ENCODE data around the gene TANC1.
"Not testable (repeated sequence)": the region's sequence is repeated elsewhere in the genome, so short reads cannot be mapped to it uniquely, and the experiment has no call there.

The TANC1 gene

GRCh38 chr2:159029936-159030335 lies 61.5 kb downstream of the TANC1 start:
- no peak for DNase-seq (ENCODE audit: low spot score)

DNA sequence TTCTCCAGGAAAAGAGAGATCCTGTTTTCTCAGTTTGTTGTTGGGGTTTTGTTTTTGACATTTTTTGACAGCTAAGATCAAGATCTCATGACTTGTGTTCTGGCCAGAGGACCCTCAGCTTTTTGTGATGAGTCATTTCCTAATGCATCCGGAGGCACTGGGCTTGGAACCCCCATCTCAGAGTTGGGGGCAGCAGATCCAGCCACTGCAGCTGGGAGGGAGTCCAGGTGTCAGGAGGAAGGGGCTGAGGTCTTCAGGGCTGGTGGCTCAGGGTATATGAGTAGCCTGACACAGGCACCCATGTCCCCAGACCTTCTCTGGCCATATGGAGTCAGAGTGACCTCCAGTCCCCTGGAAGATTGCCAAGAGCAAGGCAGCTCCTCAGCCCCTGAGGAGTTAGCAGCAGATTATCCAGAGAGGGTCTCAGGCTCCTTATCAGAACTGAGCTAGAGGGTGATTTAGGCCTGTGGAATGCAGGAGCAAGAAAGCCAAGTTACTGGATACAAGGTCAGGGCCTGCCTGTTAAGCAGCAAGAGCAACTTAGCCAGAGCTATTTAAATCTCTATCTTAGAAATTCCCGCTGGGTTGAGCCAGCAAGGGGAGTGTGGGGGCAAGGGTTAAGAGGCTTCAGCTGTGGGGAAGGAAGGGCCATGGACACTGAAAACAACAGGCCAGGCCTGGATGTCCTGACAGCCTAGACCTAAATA lies 62.4 kb downstream of the TANC1 start:
- no peak for DNase-seq (ENCODE audit: low spot score)

DNA sequence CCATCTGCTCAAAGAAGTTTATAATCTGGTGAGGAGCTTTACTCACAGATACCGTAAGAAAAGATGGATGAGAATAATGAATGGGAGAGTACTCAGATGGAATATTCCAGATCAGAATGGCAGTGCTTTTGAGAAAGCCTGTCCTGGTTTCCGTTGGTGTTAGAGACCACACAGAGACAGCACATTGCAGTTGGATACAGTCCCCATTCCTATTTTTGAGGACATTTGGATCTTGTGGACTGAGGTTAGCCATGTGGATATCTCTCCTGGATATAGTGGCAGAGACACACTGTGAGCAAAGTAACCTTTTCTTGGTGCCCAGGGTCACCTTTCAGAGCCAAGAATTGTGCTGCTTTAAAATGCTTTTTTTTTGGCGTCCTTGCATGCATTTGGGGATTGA lies 63.7 kb downstream of the TANC1 start:
- no peak for DNase-seq (ENCODE audit: low spot score)

DNA sequence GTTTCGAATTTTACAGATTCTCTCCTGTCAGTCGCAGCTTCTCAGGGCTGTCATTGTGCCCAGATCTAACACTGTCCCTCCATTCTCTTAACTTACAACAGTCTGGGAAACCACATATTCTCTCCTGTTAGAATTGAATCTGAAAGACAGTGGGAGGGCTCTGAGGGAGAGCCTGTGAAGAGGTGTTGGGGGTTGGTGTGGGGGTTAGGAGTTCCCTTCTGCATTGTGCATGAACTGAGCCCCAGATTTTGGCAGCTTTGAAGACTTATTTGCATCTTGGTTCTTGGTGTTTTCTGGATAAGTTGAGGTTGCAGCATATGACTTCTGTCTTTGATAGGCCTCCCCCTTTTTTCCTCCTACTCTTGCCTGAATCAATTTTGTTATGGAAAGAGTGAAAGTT lies 64.1 kb downstream of the TANC1 start:
- DNase-seq (ENCODE audit: low spot score): no peak

DNA sequence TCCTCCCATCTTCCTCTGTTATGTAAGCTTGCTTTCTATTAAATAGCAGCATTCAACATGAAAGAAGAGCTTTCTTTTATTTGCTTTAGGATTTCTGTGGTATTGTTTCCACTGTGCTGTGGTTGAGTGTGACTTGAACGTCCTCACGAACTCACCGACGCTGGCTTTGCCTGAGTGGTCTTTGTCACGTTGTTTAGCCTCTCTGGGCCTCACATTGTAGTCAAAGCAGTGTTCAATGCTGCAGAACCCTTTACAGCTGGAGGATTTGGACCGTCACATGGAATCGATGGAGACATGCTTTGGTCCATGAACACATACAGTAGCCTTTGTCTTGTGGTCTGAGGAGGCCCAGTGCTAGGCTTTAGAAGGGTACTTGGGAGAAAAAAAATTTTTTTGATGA lies 66.3 kb downstream of the TANC1 start:
- DNase-seq (ENCODE audit: low spot score): no peak

- DNase-seq (ENCODE audit: low spot score): peak; percentile 60
Observed at GRCh38 chr2:159035790-159036411, 67.5 kb downstream of the TANC1 start.

GRCh38 chr2:159036461-159036860 lies 68.0 kb downstream of the TANC1 start:
- not testable (repeated sequence) for DNase-seq (ENCODE audit: low spot score)

GRCh38 chr2:159041328-159041727 lies 72.9 kb downstream of the TANC1 start:
- DNase-seq (ENCODE audit: low spot score): not testable (repeated sequence)

DNA sequence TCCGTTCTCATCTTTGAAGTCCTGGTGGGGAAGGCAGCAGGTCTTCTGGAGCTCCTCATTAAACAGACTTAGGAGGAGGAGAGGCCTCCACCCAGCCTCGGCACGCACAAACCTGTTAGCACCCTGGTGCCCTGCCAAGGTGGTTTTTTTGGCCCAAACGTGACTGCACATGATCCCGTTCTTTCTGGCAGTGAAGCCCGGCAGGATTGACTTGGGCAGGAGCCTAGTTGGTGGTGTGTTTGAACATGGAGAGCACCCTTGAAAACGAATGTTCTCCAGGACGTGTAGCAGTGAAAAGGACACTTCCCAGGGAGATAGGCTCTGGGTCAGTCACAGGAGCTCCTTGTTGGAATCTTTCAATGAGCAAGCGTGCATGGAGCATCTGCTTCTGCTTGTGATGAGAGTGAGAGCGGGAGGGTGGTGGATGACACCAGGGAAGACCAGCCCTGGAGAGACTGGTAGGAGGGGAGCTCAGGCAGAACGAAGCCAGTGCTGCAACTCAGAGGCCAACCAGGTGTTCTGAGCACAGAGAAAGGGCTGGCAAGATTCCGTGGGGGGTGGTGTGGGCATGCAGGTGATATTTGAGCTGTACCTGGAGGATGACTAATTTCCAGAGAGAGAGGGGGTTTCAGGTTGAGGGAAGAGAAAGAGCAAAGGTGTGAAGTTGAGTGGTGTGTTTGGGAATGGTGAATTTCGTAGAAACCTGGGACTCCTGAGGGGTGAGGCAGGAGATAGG lies 73.8 kb downstream of the TANC1 start:
- no peak for DNase-seq (ENCODE audit: low spot score)

GRCh38 chr2:159043710-159044109 lies 75.3 kb downstream of the TANC1 start:
- DNase-seq (ENCODE audit: low spot score): no peak

DNA sequence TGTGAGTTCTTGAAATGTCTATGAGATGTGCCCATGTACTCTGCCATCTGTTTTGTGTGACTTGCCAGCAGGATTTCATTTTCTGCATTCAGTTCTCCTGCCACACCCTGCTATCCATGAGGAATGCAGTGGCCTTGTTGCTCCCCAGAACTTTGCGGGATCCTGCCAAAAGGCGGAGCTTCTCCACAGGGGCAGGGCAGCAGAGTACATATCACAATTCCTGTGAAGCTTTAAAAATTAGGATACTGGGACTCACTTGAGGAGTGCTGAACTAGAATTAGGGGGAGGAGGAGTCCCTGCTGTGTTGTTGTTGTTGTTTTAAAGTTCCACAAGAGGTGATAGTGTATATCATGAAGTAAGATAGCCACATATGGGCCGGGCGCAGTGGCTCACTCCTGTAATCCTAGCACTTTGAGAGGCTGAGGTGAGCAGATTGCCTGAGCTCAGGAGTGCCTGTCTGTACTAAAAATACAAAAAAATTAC lies 76.4 kb downstream of the TANC1 start:
- DNase-seq (ENCODE audit: low spot score): no peak

DNA sequence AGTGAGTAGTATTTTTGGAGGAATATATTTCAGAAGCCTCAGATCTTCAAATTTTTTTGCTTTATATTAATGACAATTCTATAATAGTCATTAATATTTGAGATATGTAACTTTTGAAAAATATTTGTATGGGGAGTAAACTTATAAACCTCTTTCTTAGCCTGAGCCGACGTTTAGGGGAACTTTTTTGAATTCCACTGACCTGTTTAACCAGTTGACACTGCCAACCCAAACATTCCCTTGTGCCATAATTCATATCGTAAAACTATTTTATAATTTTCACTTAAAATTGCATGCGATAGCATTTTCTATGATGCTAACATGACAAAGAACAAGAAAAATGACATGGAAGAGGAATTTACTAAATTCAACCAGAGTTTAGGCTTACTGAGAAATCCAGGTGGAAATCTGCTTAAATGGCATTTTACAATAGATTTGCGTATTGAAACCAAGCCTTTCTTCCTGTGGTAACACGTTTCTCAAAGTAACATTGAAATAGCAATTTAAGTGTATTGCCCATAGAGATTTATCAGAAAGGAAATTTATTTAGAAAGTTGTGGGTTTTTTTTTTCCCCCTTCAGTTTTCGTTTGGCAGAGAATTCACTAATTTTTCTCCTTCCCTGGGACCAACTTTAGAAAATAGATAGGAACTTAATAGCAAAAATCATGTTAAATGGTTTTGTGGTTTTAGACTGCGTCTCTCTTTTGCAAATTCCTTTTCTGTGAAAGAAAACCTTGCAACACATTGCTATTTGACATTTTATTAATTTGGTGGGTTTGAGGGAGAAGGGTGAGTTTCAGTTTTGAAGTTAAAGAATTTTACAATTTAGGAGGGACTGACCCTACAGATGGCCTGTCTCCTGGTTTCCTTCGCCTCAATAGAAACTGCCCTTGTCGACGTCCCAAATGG lies 77.4 kb downstream of the TANC1 start:
- DNase-seq (ENCODE audit: low spot score): no peak

DNA sequence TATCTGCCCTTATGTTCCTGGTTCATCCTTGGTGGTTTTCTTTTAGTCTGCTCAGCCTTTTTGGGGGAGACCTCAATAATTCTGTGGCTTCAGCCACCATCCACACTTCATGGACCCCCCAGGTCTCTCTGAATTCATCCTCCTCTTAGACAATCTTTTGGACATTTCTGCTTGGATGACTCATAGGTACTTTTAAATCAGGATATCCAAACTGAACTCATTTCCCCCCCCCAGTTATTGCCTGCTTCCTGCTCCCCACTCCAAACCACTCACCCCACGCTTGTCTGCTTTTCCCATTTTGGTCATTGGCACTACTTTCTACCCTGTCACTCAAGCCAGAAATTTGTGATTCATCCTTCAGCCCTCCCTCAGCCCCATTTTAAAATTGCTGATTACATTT lies 78.5 kb downstream of the TANC1 start:
- DNase-seq (ENCODE audit: low spot score): no peak

DNA sequence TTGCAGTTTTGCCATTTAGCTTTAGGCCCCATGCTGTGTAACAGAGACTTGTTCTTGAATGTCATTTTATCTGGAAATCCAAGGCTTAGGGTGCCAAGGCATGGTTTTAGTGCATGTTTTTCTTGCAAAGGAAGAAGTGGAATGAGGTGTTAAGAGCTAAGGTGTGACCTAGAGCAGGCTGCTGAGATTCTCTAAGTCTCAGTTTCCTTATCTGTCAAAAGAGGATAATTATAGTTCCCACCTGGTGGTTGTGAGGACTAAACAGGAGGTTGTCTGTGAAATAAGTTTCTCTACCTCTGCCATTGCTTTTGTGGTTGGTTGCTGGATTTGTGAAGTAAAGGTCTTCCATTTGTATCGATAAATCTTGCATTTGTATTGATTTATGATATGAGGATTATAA lies 82.0 kb downstream of the TANC1 start:
- DNase-seq (ENCODE audit: low spot score): no peak

DNA sequence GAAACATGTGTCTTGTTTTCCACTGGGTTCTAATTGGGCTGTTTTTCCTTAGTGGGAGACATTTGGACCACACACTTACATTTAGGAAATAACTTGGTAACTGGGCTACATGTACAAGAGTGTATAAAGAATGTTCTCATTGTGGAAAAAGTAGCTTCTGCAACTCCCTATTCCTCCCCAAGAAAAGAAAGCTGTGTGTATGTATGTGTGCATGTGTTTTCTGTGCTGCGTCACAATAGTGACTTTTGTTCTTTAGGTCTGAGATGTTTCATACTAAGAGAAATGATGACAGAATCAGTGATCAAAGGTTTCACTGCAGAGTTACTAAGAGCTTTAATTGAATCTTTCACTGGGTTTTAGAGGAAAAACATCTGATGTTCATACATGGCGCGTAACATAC lies 82.7 kb downstream of the TANC1 start:
- no peak for DNase-seq (ENCODE audit: low spot score)

DNA sequence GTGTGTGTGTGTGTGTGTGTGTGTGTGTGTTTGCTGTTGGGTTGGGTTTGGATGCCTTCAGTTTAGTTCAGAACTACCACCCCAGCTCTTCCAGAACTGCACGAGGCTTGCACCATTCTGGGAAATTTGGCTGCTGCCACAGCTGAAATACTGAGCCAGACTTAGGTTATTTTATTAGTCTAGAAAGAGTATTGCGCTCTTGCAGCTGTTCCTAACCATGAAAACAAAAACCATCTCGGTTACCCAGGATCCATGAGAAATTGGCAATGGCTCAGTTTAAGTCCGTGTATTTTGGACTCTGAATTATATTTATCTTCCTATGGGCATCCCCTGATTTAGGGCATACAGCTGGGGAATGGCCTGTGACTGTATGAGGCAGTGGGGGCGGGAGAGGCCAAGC lies 83.2 kb downstream of the TANC1 start:
- no peak for DNase-seq (ENCODE audit: low spot score)

DNA sequence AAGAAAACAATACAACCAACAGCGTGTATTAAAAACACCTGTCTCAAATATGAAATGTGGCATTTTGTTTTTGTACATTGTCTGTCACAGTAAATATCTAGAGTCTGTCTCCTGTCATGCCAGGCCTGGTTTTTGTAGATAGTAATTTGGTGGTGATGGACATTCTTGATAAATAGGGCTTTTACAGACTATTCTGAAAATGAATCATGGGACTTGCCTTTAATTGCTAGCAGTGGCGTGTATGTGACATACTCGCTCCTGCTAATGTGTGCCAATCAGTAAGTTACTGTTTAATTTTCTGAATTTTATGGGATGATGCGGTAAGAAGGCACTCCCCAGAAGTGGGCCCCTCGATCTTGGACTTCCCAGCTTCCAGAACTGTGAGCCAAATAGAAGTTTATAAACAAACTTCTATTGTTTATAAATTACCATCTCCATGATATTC lies 83.7 kb downstream of the TANC1 start:
- DNase-seq (ENCODE audit: low spot score): no peak

DNA sequence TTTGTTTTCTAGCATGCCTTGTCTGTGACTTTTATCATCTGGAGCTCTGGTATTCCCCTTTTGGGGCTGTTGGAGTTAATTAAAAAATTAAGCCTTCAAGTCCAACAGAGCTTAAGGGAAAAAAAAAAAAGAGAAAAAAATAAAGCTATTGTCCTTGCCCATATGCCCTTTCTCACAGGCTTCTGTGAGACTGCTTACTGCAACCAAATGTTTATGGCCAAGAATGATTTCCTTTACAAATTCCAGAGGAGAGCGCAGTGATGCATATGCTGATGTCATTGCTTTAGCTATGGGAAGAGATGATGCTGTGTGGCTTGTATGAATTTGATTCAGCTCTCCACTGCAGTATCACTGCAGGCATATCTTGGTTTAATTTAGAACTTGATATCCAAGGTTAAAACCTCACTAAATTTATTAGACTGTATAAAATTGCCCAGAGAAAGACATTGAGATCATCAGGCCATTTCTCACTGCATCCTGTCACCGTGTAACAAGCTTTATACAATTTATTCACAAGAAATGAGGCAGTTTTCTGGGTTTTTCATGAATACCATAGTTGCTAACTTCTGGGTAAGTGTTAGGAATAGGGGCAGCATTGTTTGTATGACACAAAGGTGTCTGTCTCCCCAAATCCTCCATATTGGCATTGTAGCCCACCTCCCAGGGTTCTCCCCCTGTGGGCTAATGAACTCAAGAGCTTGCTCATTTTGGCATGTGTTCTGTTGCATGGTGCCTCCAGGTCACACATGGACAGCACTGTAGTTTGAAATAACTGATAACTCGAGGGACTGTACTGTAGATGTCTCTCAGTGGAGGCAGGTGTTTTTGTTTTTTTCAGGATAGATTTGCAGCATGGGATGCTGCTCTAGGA lies 85.0 kb downstream of the TANC1 start:
- no peak for DNase-seq (ENCODE audit: low spot score)

DNA sequence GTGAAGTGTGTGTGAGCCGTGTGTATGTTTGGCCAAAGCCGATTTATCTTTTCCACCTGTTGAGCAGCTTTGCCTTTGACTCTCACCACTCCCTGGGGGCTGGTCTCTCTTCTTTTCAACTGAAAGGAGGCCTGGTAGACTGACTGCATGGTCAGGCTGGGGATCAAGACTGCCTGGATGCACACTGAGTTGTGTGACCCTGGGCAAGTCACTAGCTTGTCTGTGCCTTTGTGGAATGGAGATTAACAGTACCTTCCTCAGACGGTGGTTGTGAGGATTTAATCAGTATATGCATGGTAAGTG lies 85.5 kb downstream of the TANC1 start:
- no peak for DNase-seq (ENCODE audit: low spot score)

DNA sequence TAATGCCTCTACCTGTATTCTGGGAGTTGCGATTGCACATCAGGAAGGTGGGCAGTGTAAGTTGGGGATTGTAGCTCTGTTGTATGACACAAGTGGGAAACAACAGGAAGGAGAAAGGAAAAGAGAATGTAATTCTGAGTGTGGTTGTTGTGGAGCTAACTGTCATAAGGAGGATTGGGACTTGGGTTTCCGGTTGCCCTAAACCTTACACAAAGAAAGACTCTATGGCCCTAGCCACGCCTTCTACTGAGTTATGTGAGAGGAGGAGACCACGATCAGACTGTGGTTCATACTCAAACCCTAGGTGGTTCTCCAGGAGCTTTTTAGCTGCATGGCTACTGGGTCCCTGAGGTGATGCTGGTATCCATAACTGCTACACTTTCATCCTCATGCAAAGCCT lies 86.5 kb downstream of the TANC1 start:
- no peak for DNase-seq (ENCODE audit: low spot score)

- DNase-seq (ENCODE audit: low spot score): no peak
Observed at GRCh38 chr2:159060518-159060917, 92.1 kb downstream of the TANC1 start.

Measured in D341Med (cell line).